ENCODE results near the gene CRTC1. TPM values are rescaled to one million over a fixed set of nuclear protein-coding genes. Genes with fewer than 3 reads are reported as not detected.

The CRTC1 gene
- total and polyA plus RNA-seq, 4 experiments from 2014 or later, result 1.7 to 20.8 (median 19.6) TPM; not detected in 1

DNA sequence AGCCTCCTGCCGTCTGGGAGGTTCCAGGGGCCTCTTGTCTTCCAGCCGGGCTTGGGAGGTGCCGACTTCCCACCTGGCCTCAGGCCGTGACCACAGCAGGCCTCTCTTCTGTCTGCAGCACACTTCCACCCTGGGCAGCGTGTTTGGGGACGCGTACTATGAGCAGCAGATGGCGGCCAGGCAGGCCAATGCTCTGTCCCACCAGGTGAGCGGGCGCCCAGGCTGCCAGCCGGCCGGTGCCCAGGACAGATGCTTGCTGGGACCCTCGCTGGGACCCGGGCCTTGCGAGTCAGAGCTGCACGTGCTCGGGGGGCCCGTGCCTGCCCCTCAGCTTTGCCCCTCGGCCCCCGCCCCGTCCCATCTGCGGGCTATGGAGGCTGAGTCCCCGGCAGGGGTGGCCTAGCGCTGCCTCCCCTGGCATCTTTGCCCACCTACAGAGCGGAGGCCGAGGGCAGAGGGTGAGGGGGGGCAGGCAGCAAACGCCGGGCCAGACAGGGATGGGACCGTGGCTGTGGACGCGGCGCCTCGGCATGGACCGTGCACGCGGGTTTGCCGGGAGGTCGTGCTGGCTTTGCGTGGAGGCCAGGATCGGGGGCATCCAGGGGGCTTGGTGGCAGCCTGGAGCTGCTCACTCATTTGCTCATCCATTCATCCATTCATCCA lies 91.4 kb downstream of the CRTC1 start:
- H3K4me1 Mint-ChIP-seq, result no peaks in the 10 kb centered on the region
- intact Hi-C loops (cut with micrococcal nuclease), result no loop called here
- H3K27me3 ChIP-seq (ENCODE audit: insufficient read depth, low read length), result no peaks in the 10 kb centered on the region
- no peaks in the 10 kb centered on the region for H3K27me3 Mint-ChIP-seq
- no peak overlapping the region for H3K4me3 Mint-ChIP-seq
- H3K4me3 ChIP-seq (ENCODE audit: low read length in 2 of 2), result no peak overlapping the region
- peaks cover 0 to 9% of the 10 kb centered on the region in 2 donors for H3K36me3 Mint-ChIP-seq
- CTCF ChIA-PET (ENCODE audit: partially characterized antibody), result no interaction called here
- H3K9me3 ChIP-seq (ENCODE audit: control insufficient read depth in 1 of 2, low read length in 2 of 2), result no peaks in the 10 kb centered on the region
- H3K9me3 Mint-ChIP-seq, result peaks cover 0 to 2% (median 0%) of the 10 kb centered on the region in 8 donors
- H3K27ac Mint-ChIP-seq, result no peak overlapping the region
- POLR2A ChIA-PET (ENCODE audit: partially characterized antibody), result no interaction called here
- DNase-seq, result peak in 1 of 5 donors; percentile 5
- H3K27ac ChIP-seq (ENCODE audit: low read depth, low read length), result no peak overlapping the region
- no peaks in the 10 kb centered on the region for H3K36me3 ChIP-seq (ENCODE audit: insufficient read depth, low read length)
- H3K4me1 ChIP-seq (ENCODE audit: insufficient read depth, low read length), result no peaks in the 10 kb centered on the region

DNA sequence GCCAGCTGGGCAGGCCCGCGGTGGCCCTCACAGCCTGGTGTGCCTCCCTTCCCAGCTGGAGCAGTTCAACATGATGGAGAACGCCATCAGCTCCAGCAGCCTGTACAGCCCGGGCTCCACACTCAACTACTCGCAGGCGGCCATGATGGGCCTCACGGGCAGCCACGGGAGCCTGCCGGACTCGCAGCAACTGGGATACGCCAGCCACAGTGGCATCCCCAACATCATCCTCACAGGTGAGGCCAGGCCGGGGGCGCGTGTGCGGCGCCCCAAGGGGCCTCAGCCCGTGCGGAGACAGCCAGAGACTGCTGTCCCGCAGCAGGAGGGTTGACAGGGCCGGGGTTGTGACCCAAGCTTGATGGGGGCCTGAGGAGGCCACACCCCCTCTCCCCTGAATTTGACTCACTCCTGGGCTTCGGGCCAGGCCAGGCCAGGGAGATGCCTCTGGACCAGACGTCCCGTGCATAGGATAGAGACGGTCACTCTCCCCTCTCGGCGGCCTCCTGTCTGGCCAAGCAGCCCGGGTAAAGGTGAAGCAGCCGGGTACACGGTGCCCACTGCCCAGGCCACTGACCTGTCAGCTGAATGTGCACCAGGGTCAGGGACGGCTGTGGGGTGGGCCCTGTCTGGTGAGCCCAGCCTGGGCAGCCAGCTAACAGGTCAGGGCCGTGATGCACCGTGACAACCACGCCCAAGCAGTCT lies 92.3 kb downstream of the CRTC1 start:
- Mint-ChIP-seq H3K9me3 (peaks cover 0 to 2% (median 0%) of the 10 kb centered on the region in 8 donors), H3K27ac (no peak overlapping the region), H3K4me3 (no peak overlapping the region), H3K4me1 (no peaks in the 10 kb centered on the region), H3K27me3 (no peaks in the 10 kb centered on the region), H3K36me3 (peaks cover 0 to 5% of the 10 kb centered on the region in 2 donors)
- POLR2A ChIA-PET (ENCODE audit: partially characterized antibody), result no interaction called here
- CTCF ChIA-PET (ENCODE audit: partially characterized antibody), result no interaction called here
- H3K4me1 ChIP-seq (ENCODE audit: insufficient read depth, low read length), result no peaks in the 10 kb centered on the region
- H3K27ac ChIP-seq (ENCODE audit: low read depth, low read length), result no peak overlapping the region
- DNase-seq, result no peak
- no peaks in the 10 kb centered on the region for H3K27me3 ChIP-seq (ENCODE audit: insufficient read depth, low read length)
- intact Hi-C loops (cut with micrococcal nuclease), result no loop called here
- no peak overlapping the region for H3K4me3 ChIP-seq (ENCODE audit: low read length in 2 of 2)
- H3K36me3 ChIP-seq (ENCODE audit: insufficient read depth, low read length), result no peaks in the 10 kb centered on the region
- no peaks in the 10 kb centered on the region for H3K9me3 ChIP-seq (ENCODE audit: control insufficient read depth in 1 of 2, low read length in 2 of 2)

DNA sequence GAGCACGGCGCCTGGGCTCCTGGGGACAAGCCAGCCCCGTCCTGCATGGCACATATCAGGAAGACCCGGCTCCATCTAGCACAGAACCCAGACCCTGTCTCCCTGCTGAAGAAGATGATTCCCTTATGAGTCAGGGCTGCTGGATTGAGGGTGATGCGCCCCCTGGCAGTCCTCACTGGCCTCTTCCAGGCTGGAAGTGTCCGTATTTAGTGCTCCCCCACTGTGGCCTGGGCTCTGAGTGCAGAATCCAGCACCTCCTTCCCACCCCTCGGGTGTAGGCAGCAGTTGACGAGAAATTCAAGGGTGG lies 92.8 kb downstream of the CRTC1 start:
- Histone ChIP-seq H3K9me3 (ENCODE audit: control insufficient read depth in 1 of 2, low read length in 2 of 2) (no peaks in the 10 kb centered on the region), H3K27me3 (ENCODE audit: insufficient read depth, low read length) (no peaks in the 10 kb centered on the region), H3K4me3 (ENCODE audit: low read length in 2 of 2) (no peak overlapping the region), H3K27ac (ENCODE audit: low read depth, low read length) (no peak overlapping the region), H3K36me3 (ENCODE audit: insufficient read depth, low read length) (no peaks in the 10 kb centered on the region), H3K4me1 (ENCODE audit: insufficient read depth, low read length) (no peaks in the 10 kb centered on the region)
- H3K27ac Mint-ChIP-seq, result no peak overlapping the region
- intact Hi-C loops (cut with micrococcal nuclease), result no loop called here
- no peaks in the 10 kb centered on the region for H3K27me3 Mint-ChIP-seq
- POLR2A ChIA-PET (ENCODE audit: partially characterized antibody), result no interaction called here
- no peak overlapping the region for H3K4me3 Mint-ChIP-seq
- no peak for DNase-seq
- CTCF ChIA-PET (ENCODE audit: partially characterized antibody), result no interaction called here
- peaks cover 0 to 2% (median 0%) of the 10 kb centered on the region in 8 donors for H3K9me3 Mint-ChIP-seq
- peaks cover 0 to 3% of the 10 kb centered on the region in 2 donors for H3K36me3 Mint-ChIP-seq
- no peaks in the 10 kb centered on the region for H3K4me1 Mint-ChIP-seq

GRCh38 chr19:18776736-18777135 lies 93.3 kb downstream of the CRTC1 start:
- Mint-ChIP-seq H3K36me3 (no peaks in the 10 kb centered on the region), H3K4me3 (no peak overlapping the region), H3K9me3 (peaks cover 0 to 2% (median 0%) of the 10 kb centered on the region in 8 donors), H3K27ac (no peak overlapping the region), H3K4me1 (no peaks in the 10 kb centered on the region), H3K27me3 (no peaks in the 10 kb centered on the region)
- H3K9me3 ChIP-seq (ENCODE audit: control insufficient read depth in 1 of 2, low read length in 2 of 2), result no peaks in the 10 kb centered on the region
- H3K36me3 ChIP-seq (ENCODE audit: insufficient read depth, low read length), result no peaks in the 10 kb centered on the region
- no peak overlapping the region for H3K4me3 ChIP-seq (ENCODE audit: low read length in 2 of 2)
- CTCF ChIA-PET (ENCODE audit: partially characterized antibody), result interaction anchor here (1.2 kb wide), 1 partner anchor 326 kb away, joined by 3 read pairs; no protein-coding TSS in a partner anchor
- no peaks in the 10 kb centered on the region for H3K27me3 ChIP-seq (ENCODE audit: insufficient read depth, low read length)
- POLR2A ChIA-PET (ENCODE audit: partially characterized antibody), result no interaction called here
- no peaks in the 10 kb centered on the region for H3K4me1 ChIP-seq (ENCODE audit: insufficient read depth, low read length)
- intact Hi-C loops (cut with micrococcal nuclease), result no loop called here
- DNase-seq, result no peak
- H3K27ac ChIP-seq (ENCODE audit: low read depth, low read length), result no peak overlapping the region

DNA sequence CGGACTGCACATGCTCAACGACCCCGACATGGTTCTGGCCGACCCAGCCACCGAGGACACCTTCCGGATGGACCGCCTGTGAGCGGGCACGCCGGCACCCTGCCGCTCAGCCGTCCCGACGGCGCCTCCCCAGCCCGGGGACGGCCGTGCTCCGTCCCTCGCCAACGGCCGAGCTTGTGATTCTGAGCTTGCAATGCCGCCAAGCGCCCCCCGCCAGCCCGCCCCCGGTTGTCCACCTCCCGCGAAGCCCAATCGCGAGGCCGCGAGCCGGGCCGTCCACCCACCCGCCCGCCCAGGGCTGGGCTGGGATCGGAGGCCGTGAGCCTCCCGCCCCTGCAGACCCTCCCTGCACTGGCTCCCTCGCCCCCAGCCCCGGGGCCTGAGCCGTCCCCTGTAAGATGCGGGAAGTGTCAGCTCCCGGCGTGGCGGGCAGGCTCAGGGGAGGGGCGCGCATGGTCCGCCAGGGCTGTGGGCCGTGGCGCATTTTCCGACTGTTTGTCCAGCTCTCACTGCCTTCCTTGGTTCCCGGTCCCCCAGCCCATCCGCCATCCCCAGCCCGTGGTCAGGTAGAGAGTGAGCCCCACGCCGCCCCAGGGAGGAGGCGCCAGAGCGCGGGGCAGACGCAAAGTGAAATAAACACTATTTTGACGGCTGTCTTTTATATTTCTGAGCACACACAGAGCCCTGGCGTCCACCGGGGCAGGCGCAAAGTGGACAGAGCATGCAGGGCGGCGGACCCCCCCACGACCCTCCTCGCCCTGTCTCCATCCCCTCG lies 94.0 kb downstream of the CRTC1 start:
- H3K27ac Mint-ChIP-seq, result no peak overlapping the region
- Histone ChIP-seq H3K27ac (ENCODE audit: low read depth, low read length) (no peak overlapping the region), H3K4me1 (ENCODE audit: insufficient read depth, low read length) (no peaks in the 10 kb centered on the region), H3K27me3 (ENCODE audit: insufficient read depth, low read length) (no peaks in the 10 kb centered on the region), H3K36me3 (ENCODE audit: insufficient read depth, low read length) (no peaks in the 10 kb centered on the region), H3K4me3 (ENCODE audit: low read length in 2 of 2) (no peak overlapping the region), H3K9me3 (ENCODE audit: control insufficient read depth in 1 of 2, low read length in 2 of 2) (no peaks in the 10 kb centered on the region)
- no peaks in the 10 kb centered on the region for H3K27me3 Mint-ChIP-seq
- no peak for DNase-seq
- intact Hi-C loops (cut with micrococcal nuclease), result no loop called here
- no peaks in the 10 kb centered on the region for H3K36me3 Mint-ChIP-seq
- H3K4me3 Mint-ChIP-seq, result no peak overlapping the region
- no peaks in the 10 kb centered on the region for H3K4me1 Mint-ChIP-seq
- peaks cover 0 to 2% (median 0%) of the 10 kb centered on the region in 8 donors for H3K9me3 Mint-ChIP-seq
- CTCF ChIA-PET (ENCODE audit: partially characterized antibody), result interaction anchor here (1.2 kb wide), 1 partner anchor 326 kb away, joined by 3 read pairs; no protein-coding TSS in a partner anchor
- POLR2A ChIA-PET (ENCODE audit: partially characterized antibody), result no interaction called here

DNA sequence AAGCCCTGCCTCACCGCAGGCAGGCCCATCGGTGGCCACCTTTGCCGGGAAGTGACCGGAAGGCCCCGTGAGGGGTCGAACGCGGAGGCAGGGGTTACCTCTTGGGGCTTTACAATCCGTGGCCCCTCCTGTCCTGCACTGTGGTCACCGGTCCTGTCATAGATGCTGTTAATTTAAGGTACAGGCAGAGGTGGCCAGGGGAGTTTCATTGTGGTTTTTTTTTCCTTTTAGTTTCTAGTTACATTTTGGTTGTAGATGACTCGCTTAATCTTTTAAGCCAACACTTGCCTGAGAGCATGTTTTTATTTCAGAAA lies 94.6 kb downstream of the CRTC1 start:
- Histone ChIP-seq H3K9me3 (ENCODE audit: control insufficient read depth in 1 of 2, low read length in 2 of 2) (no peaks in the 10 kb centered on the region), H3K36me3 (ENCODE audit: insufficient read depth, low read length) (no peaks in the 10 kb centered on the region), H3K4me3 (ENCODE audit: low read length in 2 of 2) (no peak overlapping the region), H3K27me3 (ENCODE audit: insufficient read depth, low read length) (no peaks in the 10 kb centered on the region), H3K27ac (ENCODE audit: low read depth, low read length) (no peak overlapping the region), H3K4me1 (ENCODE audit: insufficient read depth, low read length) (no peaks in the 10 kb centered on the region)
- no peak for DNase-seq
- Mint-ChIP-seq H3K9me3 (peaks cover 0 to under 1% (median 0%) of the 10 kb centered on the region in 8 donors), H3K4me1 (no peaks in the 10 kb centered on the region), H3K4me3 (no peak overlapping the region), H3K27ac (no peak overlapping the region), H3K36me3 (no peaks in the 10 kb centered on the region), H3K27me3 (no peaks in the 10 kb centered on the region)
- intact Hi-C loops (cut with micrococcal nuclease), result no loop called here
- POLR2A ChIA-PET (ENCODE audit: partially characterized antibody), result no interaction called here
- CTCF ChIA-PET (ENCODE audit: partially characterized antibody), result no interaction called here

DNA sequence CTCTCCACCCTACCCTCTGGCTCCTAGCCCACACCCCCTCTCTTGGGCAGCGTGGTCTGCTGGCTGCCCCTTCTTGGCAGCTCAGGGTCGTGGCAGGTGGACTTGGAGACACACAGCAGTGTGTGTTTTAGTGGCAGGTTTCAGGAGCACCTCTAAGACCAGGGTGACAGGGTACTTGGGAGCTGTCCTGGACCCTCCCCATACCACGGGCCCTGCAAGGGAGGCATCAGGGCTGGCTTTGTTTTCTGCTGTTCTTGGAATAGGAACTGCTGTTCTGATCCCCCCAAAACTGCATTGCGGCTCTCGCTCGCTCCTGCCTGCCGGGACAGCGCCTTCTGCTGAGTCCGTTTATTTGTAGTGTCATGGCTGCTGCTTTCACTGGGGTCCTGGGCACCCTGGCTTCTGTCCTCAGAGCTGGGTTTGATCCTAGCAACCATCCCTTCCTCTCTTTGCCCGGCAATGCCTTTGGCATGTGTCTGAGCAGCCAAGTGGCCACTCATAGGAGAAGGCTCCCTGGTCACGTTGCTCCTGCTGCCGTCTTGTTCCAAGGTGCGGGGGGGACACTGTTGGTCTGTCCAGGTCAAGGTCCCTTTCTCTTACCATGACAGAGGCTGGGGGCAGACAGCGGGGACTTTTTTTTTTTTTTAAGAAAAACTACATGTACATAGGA lies 95.5 kb downstream of the CRTC1 start:
- Histone ChIP-seq H3K27me3 (ENCODE audit: insufficient read depth, low read length) (no peaks in the 10 kb centered on the region), H3K4me3 (ENCODE audit: low read length in 2 of 2) (no peak overlapping the region), H3K9me3 (ENCODE audit: control insufficient read depth in 1 of 2, low read length in 2 of 2) (no peaks in the 10 kb centered on the region), H3K36me3 (ENCODE audit: insufficient read depth, low read length) (no peaks in the 10 kb centered on the region), H3K27ac (ENCODE audit: low read depth, low read length) (no peak overlapping the region), H3K4me1 (ENCODE audit: insufficient read depth, low read length) (no peaks in the 10 kb centered on the region)
- Mint-ChIP-seq H3K36me3 (no peaks in the 10 kb centered on the region), H3K27ac (no peak overlapping the region), H3K4me3 (no peak overlapping the region), H3K27me3 (no peaks in the 10 kb centered on the region), H3K4me1 (no peaks in the 10 kb centered on the region), H3K9me3 (no peaks in the 10 kb centered on the region)
- intact Hi-C loops (cut with micrococcal nuclease), result no loop called here
- POLR2A ChIA-PET (ENCODE audit: partially characterized antibody), result no interaction called here
- CTCF ChIA-PET (ENCODE audit: partially characterized antibody), result no interaction called here
- DNase-seq, result no peak
